CD4-positive, CD25-positive, alpha-beta regulatory T cell (primary cell): ENCODE measurements around the gene GDF11. TPM values are rescaled to one million over a fixed set of nuclear protein-coding genes. Genes with fewer than 3 reads are reported as not detected.

Source experiments
- ATAC-seq, 2 donors: fragments of 150-1000 bp; cut with Tn5 transposase; one replicate each; pipeline ENCODE4 v1.10.0; 2021; ENCODE audit warnings: low read depth in 2 of 2, moderate number of reproducible peaks in 2 of 2, moderate library complexity in 1 of 2
- DNase-seq, 3 donors: peaks; one replicate each; pipeline versions ENCODE4 v3.0.0 to v3.0.0-alpha.2; 2012 to 2022; ENCODE audit warnings: mixed read lengths in 1 of 3
- H3K27ac ChIP-seq: one replicate; pipeline ENCODE4 v1.7.0; 2013; ENCODE audit warnings: mild to moderate bottlenecking, low read length; ENCODE audit not compliant: insufficient read depth, poor library complexity, severe bottlenecking
- H3K27me3 ChIP-seq: one replicate; pipeline ENCODE4 v1.7.0; 2013; ENCODE audit warnings: low read length; ENCODE audit not compliant: control insufficient read depth, insufficient read depth
- H3K36me3 ChIP-seq: one replicate; pipeline ENCODE4 v1.7.0; 2013; ENCODE audit warnings: mild to moderate bottlenecking, low read length, moderate library complexity; ENCODE audit not compliant: control insufficient read depth, insufficient read depth
- H3K4me1 ChIP-seq: 2 replicates; pipeline ENCODE4 v1.7.0; 2013; ENCODE audit warnings: mild to moderate bottlenecking, low read length; ENCODE audit not compliant: insufficient read depth, control insufficient read depth, poor library complexity, severe bottlenecking
- H3K4me3 ChIP-seq: one replicate; pipeline ENCODE4 v1.7.0; 2013; ENCODE audit warnings: low read depth, mild to moderate bottlenecking, low read length, moderate library complexity
- H3K9me3 ChIP-seq, 2 experiments: 1 replicate in 1 of 2; 2 replicates in 1 of 2; pipeline ENCODE4 v1.7.0; 2013; ENCODE audit warnings: low read length in 2 of 2, mild to moderate bottlenecking in 1 of 2, moderate library complexity in 1 of 2; ENCODE audit not compliant: control insufficient read depth in 2 of 2
- H3K27ac Mint-ChIP-seq, 3 donors: one replicate each; pipeline ENCODE4 v1.8.0; 2020 to 2022; ENCODE audit warnings: mild to moderate bottlenecking in 3 of 3, mixed read lengths in 3 of 3, moderate library complexity in 2 of 3
- H3K27me3 Mint-ChIP-seq: one replicate; pipeline ENCODE4 v1.8.0; 2022; ENCODE audit warnings: mild to moderate bottlenecking, mixed read lengths
- H3K36me3 Mint-ChIP-seq: one replicate; pipeline ENCODE4 v1.8.0; 2020; ENCODE audit warnings: mixed read lengths
- H3K4me1 Mint-ChIP-seq, 4 donors: one replicate each; pipeline ENCODE4 v1.8.0; 2020 to 2022; ENCODE audit warnings: mixed read lengths in 4 of 4, mild to moderate bottlenecking in 1 of 4
- H3K4me3 Mint-ChIP-seq, 4 donors: one replicate each; pipeline ENCODE4 v1.8.0; 2020 to 2022; ENCODE audit warnings: mild to moderate bottlenecking in 4 of 4, mixed read lengths in 4 of 4, moderate library complexity in 3 of 4
- H3K9me3 Mint-ChIP-seq, 7 donors: one replicate each; pipeline ENCODE4 v1.8.0; 2020 to 2022; ENCODE audit warnings: mixed read lengths in 7 of 7, mild to moderate bottlenecking in 3 of 7, moderate library complexity in 2 of 7
- polyA plus RNA-seq, 4 donors: library from polyadenylated mRNA; unstranded; fragments of 300-500 nt; fragmentation: Illumina TruSeq; gene quantifications; one replicate each; pipeline ENCODE4 v1.2.3, GENCODE V29; 2021
- total RNA-seq: library from RNA; stranded (reverse); gene quantifications from one replicate; pipeline ENCODE4 v1.2.3, GENCODE V29; 2022

Gene GDF11
- total and polyA plus RNA-seq, 5 donors from 2014 or later = 0.56 to 7.4 (median 0.75) TPM

GRCh38 chr12:55708695-55709233, 34.2 kb upstream of the GDF11 start:
- no peak for DNase-seq
- Mint-ChIP-seq H3K9me3 (peaks cover 0 to 3% (median 0%) of the 10 kb centered on the region in 7 donors), H3K27me3 (peaks cover 62% of the 10 kb centered on the region), H3K36me3 (no peaks in the 10 kb centered on the region), H3K4me3 (peak overlapping the region; percentile 77 to 93 (median 88)), H3K4me1 (peaks cover 0 to 20% (median 10%) of the 10 kb centered on the region in 4 donors), H3K27ac (peak overlapping the region in 1 of 3 donors; percentile 85)
- Histone ChIP-seq H3K4me3 (peak overlapping the region; percentile 69), H3K27me3 (peaks cover 14% of the 10 kb centered on the region), H3K4me1 (peaks cover 19% of the 10 kb centered on the region), H3K9me3 (no peaks in the 10 kb centered on the region), H3K27ac (no peak overlapping the region), H3K36me3 (no peaks in the 10 kb centered on the region)
- no peak for ATAC-seq

GRCh38 chr12:55711786-55712553, 31.0 kb upstream of the GDF11 start:
- no peak for ATAC-seq
- no peak overlapping the region for H3K27ac ChIP-seq
- Mint-ChIP-seq H3K4me3 (peak overlapping the region in 2 of 4 donors; percentile 23 to 40), H3K36me3 (peaks cover 4% of the 10 kb centered on the region), H3K27me3 (peaks cover 41% of the 10 kb centered on the region), H3K9me3 (peaks cover 0 to 3% (median 0%) of the 10 kb centered on the region in 7 donors), H3K4me1 (peaks cover 8 to 35% (median 21%) of the 10 kb centered on the region in 4 donors), H3K27ac (peak overlapping the region in 2 of 3 donors; percentile 64 to 72)
- no peaks in the 10 kb centered on the region for H3K36me3 ChIP-seq
- H3K9me3 ChIP-seq = no peaks in the 10 kb centered on the region
- peaks cover 37% of the 10 kb centered on the region for H3K4me1 ChIP-seq
- H3K27me3 ChIP-seq = peaks cover 9% of the 10 kb centered on the region
- no peak overlapping the region for H3K4me3 ChIP-seq
- DNase-seq = no peak

- Mint-ChIP-seq H3K27me3 (peaks cover 35% of the 10 kb centered on the region), H3K4me1 (peaks cover 8 to 40% (median 28%) of the 10 kb centered on the region in 4 donors), H3K9me3 (peaks cover 0 to 3% (median 0%) of the 10 kb centered on the region in 7 donors), H3K4me3 (peak overlapping the region in 1 of 4 donors; percentile 86), H3K27ac (no peak overlapping the region), H3K36me3 (peaks cover 4% of the 10 kb centered on the region)
- Histone ChIP-seq H3K4me3 (no peak overlapping the region), H3K27me3 (peaks cover 7% of the 10 kb centered on the region), H3K9me3 (no peaks in the 10 kb centered on the region), H3K27ac (no peak overlapping the region), H3K4me1 (peaks cover 39% of the 10 kb centered on the region), H3K36me3 (no peaks in the 10 kb centered on the region)
- ATAC-seq (no peak), DNase-seq (no peak)
Observed at GRCh38 chr12:55712700-55713415, 30.1 kb upstream of the GDF11 start.

- ATAC-seq (no peak), DNase-seq (no peak)
- Histone ChIP-seq H3K4me1 (peaks cover 39% of the 10 kb centered on the region), H3K27ac (no peak overlapping the region), H3K36me3 (peaks cover 2% of the 10 kb centered on the region), H3K27me3 (peaks cover 5% of the 10 kb centered on the region), H3K9me3 (no peaks in the 10 kb centered on the region), H3K4me3 (no peak overlapping the region)
- peaks cover 27% of the 10 kb centered on the region for H3K27me3 Mint-ChIP-seq
- H3K36me3 Mint-ChIP-seq = peaks cover 7% of the 10 kb centered on the region
- H3K9me3 Mint-ChIP-seq = peaks cover 0 to 3% (median 0%) of the 10 kb centered on the region in 7 donors
- H3K4me1 Mint-ChIP-seq = peaks cover 8 to 40% (median 29%) of the 10 kb centered on the region in 4 donors
- no peak overlapping the region for H3K27ac Mint-ChIP-seq
- peak overlapping the region in 2 of 4 donors; percentile 23 to 86 for H3K4me3 Mint-ChIP-seq
Observed at GRCh38 chr12:55713721-55714120, 29.2 kb upstream of the GDF11 start.

GRCh38 chr12:55715169-55715764, 27.7 kb upstream of the GDF11 start:
- Histone ChIP-seq H3K27ac (peak overlapping the region; percentile 95), H3K36me3 (peaks cover 18% of the 10 kb centered on the region), H3K9me3 (no peaks in the 10 kb centered on the region), H3K4me1 (peaks cover 37% of the 10 kb centered on the region), H3K4me3 (peak overlapping the region; percentile 80), H3K27me3 (no peaks in the 10 kb centered on the region)
- peak overlapping the region in 2 of 3 donors; percentile 97 to 98 for H3K27ac Mint-ChIP-seq
- H3K27me3 Mint-ChIP-seq = peaks cover 12% of the 10 kb centered on the region
- peaks cover 0 to 3% (median 0%) of the 10 kb centered on the region in 7 donors for H3K9me3 Mint-ChIP-seq
- DNase-seq = no peak
- ATAC-seq = no peak
- peaks cover 8 to 41% (median 25%) of the 10 kb centered on the region in 4 donors for H3K4me1 Mint-ChIP-seq
- peak overlapping the region; percentile 95 to 98 (median 96) for H3K4me3 Mint-ChIP-seq
- peaks cover 7% of the 10 kb centered on the region for H3K36me3 Mint-ChIP-seq

- Histone ChIP-seq H3K36me3 (peaks cover 20% of the 10 kb centered on the region), H3K27me3 (no peaks in the 10 kb centered on the region), H3K9me3 (no peaks in the 10 kb centered on the region), H3K27ac (peak within 1 kb of the TSS; percentile 95), H3K4me1 (peaks cover 37% of the 10 kb centered on the region), H3K4me3 (peak within 1 kb of the TSS; percentile 91)
- peaks cover 7% of the 10 kb centered on the region for H3K27me3 Mint-ChIP-seq
- peak within 1 kb of the TSS; percentile 97 to 98 (median 98) for H3K27ac Mint-ChIP-seq
- peak within 1 kb of the TSS; percentile 95 to 98 (median 96) for H3K4me3 Mint-ChIP-seq
- ATAC-seq (peak; percentile 90 to 91), DNase-seq (peak; percentile 90 to 96 (median 93))
- H3K4me1 Mint-ChIP-seq = peaks cover 8 to 41% (median 25%) of the 10 kb centered on the region in 4 donors
- peaks cover 7% of the 10 kb centered on the region for H3K36me3 Mint-ChIP-seq
- H3K9me3 Mint-ChIP-seq = peaks cover 0 to 3% (median 0%) of the 10 kb centered on the region in 7 donors
Observed at GRCh38 chr12:55715833-55716581, 26.9 kb upstream of the GDF11 start, which contains the start of gene BLOC1S1. TSS of gene BLOC1S1 (plus strand) at chr12:55716046. CDS start at chr12:55716052, 6 bp downstream.
